ENCODE measurements around the gene SOBP.

The SOBP gene

GRCh38 chr6:107582086-107582485 is 92.2 kb downstream of the SOBP start:
- DNase-seq = no peak
- Mint-ChIP-seq H3K9me3 (no peaks in the 10 kb centered on the region), H3K27ac (no peak overlapping the region), H3K27me3 (ENCODE audit: low read depth, poor library complexity) (peaks cover 4% of the 10 kb centered on the region), H3K36me3 (ENCODE audit: low read depth) (peaks cover 43% of the 10 kb centered on the region), H3K4me1 (peaks cover 65% of the 10 kb centered on the region), H3K4me3 (no peak overlapping the region)
- TF ChIP-seq CTCF (IDR thresholded peaks at IDR 0.05) = no peak

GRCh38 chr6:107584726-107585125 is 94.8 kb downstream of the SOBP start:
- H3K27me3 Mint-ChIP-seq (ENCODE audit: low read depth, poor library complexity) = no peaks in the 10 kb centered on the region
- no peak overlapping the region for H3K27ac Mint-ChIP-seq
- H3K4me1 Mint-ChIP-seq = peaks cover 47% of the 10 kb centered on the region
- no peaks in the 10 kb centered on the region for H3K9me3 Mint-ChIP-seq
- no peak overlapping the region for H3K4me3 Mint-ChIP-seq
- DNase-seq = no peak
- H3K36me3 Mint-ChIP-seq (ENCODE audit: low read depth) = peaks cover 62% of the 10 kb centered on the region
- TF ChIP-seq CTCF (IDR thresholded peaks at IDR 0.05) = no peak

- no peak for TF ChIP-seq CTCF (IDR thresholded peaks at IDR 0.05)
- Mint-ChIP-seq H3K4me1 (peaks cover 39% of the 10 kb centered on the region), H3K4me3 (no peak overlapping the region), H3K27ac (no peak overlapping the region), H3K9me3 (no peaks in the 10 kb centered on the region), H3K36me3 (ENCODE audit: low read depth) (peaks cover 64% of the 10 kb centered on the region), H3K27me3 (ENCODE audit: low read depth, poor library complexity) (no peaks in the 10 kb centered on the region)
- no peak for DNase-seq
Observed at GRCh38 chr6:107585815-107586435, 96.0 kb downstream of the SOBP start.

GRCh38 chr6:107587451-107587850 is 97.5 kb downstream of the SOBP start:
- Mint-ChIP-seq H3K9me3 (no peaks in the 10 kb centered on the region), H3K27ac (peak overlapping the region; percentile 60), H3K4me1 (peaks cover 33% of the 10 kb centered on the region), H3K36me3 (ENCODE audit: low read depth) (peaks cover 61% of the 10 kb centered on the region), H3K4me3 (no peak overlapping the region), H3K27me3 (ENCODE audit: low read depth, poor library complexity) (no peaks in the 10 kb centered on the region)
- no peak for DNase-seq
- TF ChIP-seq CTCF (IDR thresholded peaks at IDR 0.05) = no peak

GRCh38 chr6:107589199-107589598 is 99.3 kb downstream of the SOBP start:
- Mint-ChIP-seq H3K4me3 (no peak overlapping the region), H3K27ac (no peak overlapping the region), H3K4me1 (peaks cover 40% of the 10 kb centered on the region), H3K9me3 (no peaks in the 10 kb centered on the region), H3K27me3 (ENCODE audit: low read depth, poor library complexity) (no peaks in the 10 kb centered on the region), H3K36me3 (ENCODE audit: low read depth) (peaks cover 60% of the 10 kb centered on the region)
- TF ChIP-seq CTCF (IDR thresholded peaks at IDR 0.05) = no peak
- DNase-seq = no peak

GRCh38 chr6:107589934-107590333 is 100.0 kb downstream of the SOBP start:
- DNase-seq = no peak
- H3K27me3 Mint-ChIP-seq (ENCODE audit: low read depth, poor library complexity) = no peaks in the 10 kb centered on the region
- peaks cover 40% of the 10 kb centered on the region for H3K4me1 Mint-ChIP-seq
- peaks cover 68% of the 10 kb centered on the region for H3K36me3 Mint-ChIP-seq (ENCODE audit: low read depth)
- TF ChIP-seq CTCF (IDR thresholded peaks at IDR 0.05) = no peak
- no peak overlapping the region for H3K4me3 Mint-ChIP-seq
- H3K9me3 Mint-ChIP-seq = no peaks in the 10 kb centered on the region
- peak overlapping the region; percentile 91 for H3K27ac Mint-ChIP-seq

All from nephron progenitor cell (in vitro differentiated cells).